AG04450 (cell line): Measurements from ENCODE around the gene SPRR4. TPM values are rescaled to one million over a fixed set of nuclear protein-coding genes. Genes with fewer than 3 reads are reported as not detected.

Experiments
- CTCF ChIA-PET: fragments of 300-600, 350-600 bp; formaldehyde crosslinking; extraction: SDS; loops from one replicate; lab custom pipeline; 2022; ENCODE audit warnings: antibody characterized with exemption, inconsistent platforms; lab: Charles Lee
- POLR2A ChIA-PET: fragments of 350-600 bp; formaldehyde crosslinking; extraction: SDS; loops from one replicate; lab custom pipeline; 2021; ENCODE audit warnings: antibody characterized with exemption, inconsistent platforms; lab: Yijun Ruan, JAX
- DNase-seq: peaks from one replicate; pipeline ENCODE4 v3.0.0-alpha.2; 2011; ENCODE audit warnings: low read depth, low spot score
- H3K27ac ChIP-seq: one replicate; pipeline ENCODE4 v1.5.1; 2012; ENCODE audit warnings: low read depth, low read length, control low read depth
- H3K27me3 ChIP-seq: one replicate; pipeline ENCODE4 v1.6.0; 2012; ENCODE audit warnings: low read length; ENCODE audit not compliant: control insufficient read depth, insufficient read depth
- H3K4me3 ChIP-seq: 2 replicates; pipeline ENCODE4 v1.5.1; 2011; ENCODE audit warnings: mild to moderate bottlenecking, low read depth, low read length, control low read depth
- H3K9me3 ChIP-seq: 2 replicates; pipeline ENCODE4 v1.5.1; 2012; ENCODE audit warnings: low read length; ENCODE audit not compliant: control insufficient read depth, insufficient read depth
- CTCF ChIP-seq: IDR thresholded peaks from 2 replicates; pipeline ENCODE4 v1.5.1; 2011; ENCODE audit warnings: low read depth, low read length, control low read depth, inconsistent platforms
- polyA plus RNA-seq: library from polyadenylated mRNA; depleted of rRNA; stranded (reverse); fragments of >200 nt; gene quantifications from 2 replicates; pipeline ENCODE4 v1.2.3, GENCODE V29; 2011

Gene SPRR4
- polyA plus RNA-seq, 1 experiment: not detected

GRCh38 chr1:152959273-152959672, 11.2 kb upstream of the SPRR4 start:
- H3K27ac ChIP-seq: no peak overlapping the region
- CTCF ChIA-PET: no interaction called here
- DNase-seq: no peak
- peaks cover 9% of the 10 kb centered on the region for H3K9me3 ChIP-seq
- POLR2A ChIA-PET: no interaction called here
- no peaks in the 10 kb centered on the region for H3K27me3 ChIP-seq
- no peak overlapping the region for H3K4me3 ChIP-seq
- TF ChIP-seq CTCF: no peak

- CTCF ChIA-PET: no interaction called here
Measured at GRCh38 chr1:152959801-152960451, 10.5 kb upstream of the SPRR4 start.

GRCh38 chr1:152960452-152961044, 9.9 kb upstream of the SPRR4 start:
- H3K27ac ChIP-seq: no peak overlapping the region
- TF ChIP-seq CTCF: no peak
- H3K27me3 ChIP-seq: no peaks in the 10 kb centered on the region
- peaks cover 9% of the 10 kb centered on the region for H3K9me3 ChIP-seq
- no peak for DNase-seq
- POLR2A ChIA-PET: no interaction called here
- CTCF ChIA-PET: no interaction called here
- H3K4me3 ChIP-seq: no peak overlapping the region

More at GRCh38 chr1:152959801-152960451, 10.5 kb upstream of the SPRR4 start:
- no peak for DNase-seq
- POLR2A ChIA-PET: no interaction called here
- no peak overlapping the region for H3K27ac ChIP-seq
- no peaks in the 10 kb centered on the region for H3K27me3 ChIP-seq
- TF ChIP-seq CTCF: no peak
- H3K9me3 ChIP-seq: peaks cover 9% of the 10 kb centered on the region
- H3K4me3 ChIP-seq: no peak overlapping the region

GRCh38 chr1:152961226-152961891, 9.1 kb upstream of the SPRR4 start:
- Histone ChIP-seq H3K27ac (no peak overlapping the region), H3K27me3 (no peaks in the 10 kb centered on the region), H3K4me3 (no peak overlapping the region), H3K9me3 (peaks cover 12% of the 10 kb centered on the region)
- ChIA-PET POLR2A (no interaction called here), CTCF (no interaction called here)
- TF ChIP-seq CTCF: no peak
- no peak for DNase-seq

GRCh38 chr1:152962876-152963415, 7.5 kb upstream of the SPRR4 start:
- H3K27me3 ChIP-seq: no peaks in the 10 kb centered on the region
- H3K4me3 ChIP-seq: no peak overlapping the region
- CTCF ChIA-PET: no interaction called here
- no peak for DNase-seq
- POLR2A ChIA-PET: no interaction called here
- no peak for TF ChIP-seq CTCF
- no peak overlapping the region for H3K27ac ChIP-seq
- H3K9me3 ChIP-seq: peaks cover 12% of the 10 kb centered on the region
